MM.1S (cell line): ENCODE data around the gene HMGB3.

Experiments
- DNase-seq: peaks from one replicate; pipeline ENCODE4 v3.0.0-alpha.2; 2015
- H2AFZ ChIP-seq: fragments of 300-600 bp; sonication (generic); 2 replicates; pipeline ENCODE4 v1.6.0; 2016; ENCODE audit warnings: antibody characterized with exemption, low read length
- H3F3A ChIP-seq: fragments of 300-600 bp; sonication (generic); 2 replicates; pipeline ENCODE4 v1.6.1; 2016; ENCODE audit warnings: mild to moderate bottlenecking, antibody characterized with exemption, low read length, moderate library complexity, mixed read lengths; ENCODE audit not compliant: insufficient read depth
- H3K27ac ChIP-seq: fragments of 300-600 bp; sonication (generic); 2 replicates; pipeline ENCODE4 v1.5.1; 2016; ENCODE audit warnings: mild to moderate bottlenecking, low read length
- H3K27me3 ChIP-seq: fragments of 300-600 bp; sonication (generic); replicated peaks from 2 replicates; pipeline ENCODE4 v1.6.0; 2016; ENCODE audit warnings: low read length; ENCODE audit not compliant: insufficient read depth
- H3K36me3 ChIP-seq: fragments of 300-600 bp; sonication (generic); replicated peaks from 2 replicates; pipeline ENCODE4 v1.6.1; 2016; ENCODE audit warnings: mild to moderate bottlenecking, low read length, mixed read lengths; ENCODE audit not compliant: insufficient read depth
- H3K4me1 ChIP-seq: fragments of 300-600 bp; sonication (generic); 2 replicates; pipeline ENCODE4 v1.6.1; 2016; ENCODE audit warnings: low read length, mixed read lengths
- H3K4me2 ChIP-seq: fragments of 300-600 bp; sonication (generic); 2 replicates; pipeline ENCODE4 v1.6.0; 2016; ENCODE audit warnings: low read depth, low read length
- H3K4me3 ChIP-seq: fragments of 300-600 bp; sonication (generic); 2 replicates; pipeline ENCODE4 v1.5.1; 2016; ENCODE audit warnings: low read length, mixed read lengths
- H3K79me2 ChIP-seq: fragments of 300-600 bp; sonication (generic); 2 replicates; pipeline ENCODE4 v1.6.1; 2016; ENCODE audit warnings: mixed run types, low read length, mixed read lengths
- H3K9ac ChIP-seq: fragments of 300-600 bp; sonication (generic); 2 replicates; pipeline ENCODE4 v1.6.1; 2016; ENCODE audit warnings: low read length, mixed read lengths
- H3K9me2 ChIP-seq: fragments of 300-600 bp; sonication (generic); replicated peaks from 2 replicates; pipeline ENCODE4 v1.6.1; 2016; ENCODE audit warnings: mild to moderate bottlenecking, low read length, mixed read lengths; ENCODE audit not compliant: insufficient read depth
- H3K9me3 ChIP-seq: fragments of 300-600 bp; sonication (generic); replicated peaks from 2 replicates; pipeline ENCODE4 v1.6.1; 2016; ENCODE audit warnings: mild to moderate bottlenecking, low read length, mixed read lengths; ENCODE audit not compliant: insufficient read depth
- H4K20me1 ChIP-seq: fragments of 300-600 bp; sonication (generic); 2 replicates; pipeline ENCODE4 v1.6.1; 2016; ENCODE audit warnings: mild to moderate bottlenecking, low read length, moderate library complexity, mixed read lengths; ENCODE audit not compliant: insufficient read depth
- CTCF ChIP-seq: fragments of 300-600 bp; sonication (generic); IDR thresholded peaks from 2 replicates; pipeline ENCODE4 v1.5.1; 2016; ENCODE audit warnings: antibody characterized with exemption, low read length, mixed read lengths
- EZH2 ChIP-seq: fragments of 300-600 bp; sonication (generic); optimal IDR thresholded peaks from 2 replicates; pipeline ENCODE3; 2017; ENCODE audit warnings: low read depth, mild to moderate bottlenecking, antibody characterized with exemption, low read length, mixed read lengths
- EZH2phosphoT487 ChIP-seq: fragments of 300-600 bp; sonication (generic); IDR thresholded peaks from 2 replicates; pipeline ENCODE4 v1.6.1; 2018; ENCODE audit warnings: antibody characterized with exemption, low read length

HMGB3 gene

GRCh38 chrX:150966742-150967141 lies 16.4 kb upstream of the HMGB3 start:
- H3K4me2 ChIP-seq = no peak overlapping the region
- H3K27me3 ChIP-seq = no peaks in the 10 kb centered on the region
- no peak overlapping the region for H2AFZ ChIP-seq
- H3K4me1 ChIP-seq = no peaks in the 10 kb centered on the region
- no peak overlapping the region for H3K27ac ChIP-seq
- H3F3A ChIP-seq = no peaks in the 10 kb centered on the region
- H3K9ac ChIP-seq = no peak overlapping the region
- no peaks in the 10 kb centered on the region for H3K79me2 ChIP-seq
- no peak for TF ChIP-seq CTCF
- TF ChIP-seq EZH2phosphoT487 = no peak
- no peak for TF ChIP-seq EZH2
- H3K4me3 ChIP-seq = no peak overlapping the region
- H4K20me1 ChIP-seq = no peaks in the 10 kb centered on the region
- no peak for DNase-seq
- H3K9me3 ChIP-seq = no peaks in the 10 kb centered on the region
- H3K9me2 ChIP-seq = no peaks in the 10 kb centered on the region
- H3K36me3 ChIP-seq = no peaks in the 10 kb centered on the region

DNA sequence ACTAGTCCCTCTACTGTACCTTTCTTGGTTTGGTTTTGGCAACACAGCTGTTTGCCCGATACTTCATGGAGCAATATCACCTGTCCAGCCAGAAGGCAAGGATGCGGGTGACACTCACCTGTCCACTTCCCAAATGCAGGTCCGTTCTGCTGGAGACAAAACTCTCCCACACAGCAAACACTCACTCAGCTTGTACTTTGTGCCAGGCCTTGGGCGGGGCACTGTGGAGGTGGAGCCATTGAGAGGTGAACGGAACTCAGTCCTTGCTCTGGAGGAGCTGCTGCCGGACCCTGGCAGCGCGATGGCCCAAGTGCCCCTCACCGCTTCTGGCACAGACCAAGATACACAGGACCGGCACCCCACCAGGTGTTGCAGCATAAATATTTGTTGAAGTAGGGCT lies 15.3 kb upstream of the HMGB3 start:
- DNase-seq = no peak
- H2AFZ ChIP-seq = no peak overlapping the region
- TF ChIP-seq EZH2phosphoT487 (no peak), CTCF (no peak), EZH2 (no peak)
- no peak overlapping the region for H3K9ac ChIP-seq
- no peaks in the 10 kb centered on the region for H3K36me3 ChIP-seq
- H3K4me3 ChIP-seq = no peak overlapping the region
- H3K9me3 ChIP-seq = no peaks in the 10 kb centered on the region
- H3K27ac ChIP-seq = no peak overlapping the region
- no peaks in the 10 kb centered on the region for H3K9me2 ChIP-seq
- H3K4me1 ChIP-seq = no peaks in the 10 kb centered on the region
- no peaks in the 10 kb centered on the region for H3K27me3 ChIP-seq
- no peaks in the 10 kb centered on the region for H3K79me2 ChIP-seq
- H3F3A ChIP-seq = no peaks in the 10 kb centered on the region
- no peak overlapping the region for H3K4me2 ChIP-seq
- no peaks in the 10 kb centered on the region for H4K20me1 ChIP-seq

GRCh38 chrX:150968862-150969720 lies 14.0 kb upstream of the HMGB3 start:
- TF ChIP-seq EZH2 (no peak), EZH2phosphoT487 (no peak), CTCF (no peak)
- Histone ChIP-seq H3F3A (no peaks in the 10 kb centered on the region), H3K9me3 (no peaks in the 10 kb centered on the region), H2AFZ (no peak overlapping the region), H3K4me1 (no peaks in the 10 kb centered on the region), H3K27me3 (no peaks in the 10 kb centered on the region), H3K36me3 (no peaks in the 10 kb centered on the region), H3K27ac (no peak overlapping the region), H3K79me2 (no peaks in the 10 kb centered on the region), H3K4me2 (no peak overlapping the region), H3K9ac (no peak overlapping the region), H3K4me3 (no peak overlapping the region), H4K20me1 (no peaks in the 10 kb centered on the region), H3K9me2 (no peaks in the 10 kb centered on the region)
- DNase-seq = no peak
